Nephron progenitor cell (in vitro differentiated cells): ENCODE measurements around the gene PRDM2.
A peak's percentile ranks its signal among the peaks of the same experiment; 100 is the strongest.

Experiments used
- DNase-seq: peaks from one replicate; pipeline ENCODE4 v3.0.0; 2021
- H3K27ac Mint-ChIP-seq: 2 replicates; pipeline ENCODE4 v1.8.0; 2021; ENCODE audit warnings: mild to moderate bottlenecking, moderate library complexity, mixed read lengths
- H3K27me3 Mint-ChIP-seq: 2 replicates; pipeline ENCODE4 v1.8.0; 2021; ENCODE audit warnings: mild to moderate bottlenecking, low read depth, mixed read lengths; ENCODE audit not compliant: poor library complexity
- H3K36me3 Mint-ChIP-seq: 2 replicates; pipeline ENCODE4 v1.8.0; 2021; ENCODE audit warnings: low read depth, mixed read lengths
- H3K4me1 Mint-ChIP-seq: 2 replicates; pipeline ENCODE4 v1.8.0; 2021; ENCODE audit warnings: mixed read lengths
- H3K4me3 Mint-ChIP-seq: 2 replicates; pipeline ENCODE4 v1.8.0; 2021; ENCODE audit warnings: mild to moderate bottlenecking, moderate library complexity, mixed read lengths
- H3K9me3 Mint-ChIP-seq: 2 replicates; pipeline ENCODE4 v1.8.0; 2021; ENCODE audit warnings: mild to moderate bottlenecking, moderate library complexity, mixed read lengths
- CTCF ChIP-seq: fragments of 200-600 bp; sonication (generic); IDR thresholded peaks from 2 replicates; pipeline ENCODE4 v1.5.0; 2021; ENCODE audit warnings: antibody characterized with exemption

PRDM2 gene

GRCh38 chr1:13699936-13700520, at the start of gene PRDM2:
Gene PRDM2, plus strand, starts transcription at chr1:13700188. Its CDS starts 15,418 bp downstream, at chr1:13715606.
- Mint-ChIP-seq H3K36me3 (peaks cover 25% of the 10 kb centered on the region), H3K4me1 (peaks cover 24% of the 10 kb centered on the region), H3K4me3 (peak within 1 kb of the TSS; percentile 96), H3K9me3 (peaks cover 41% of the 10 kb centered on the region), H3K27ac (peak within 1 kb of the TSS; percentile 96), H3K27me3 (peaks cover 22% of the 10 kb centered on the region)
- no peak for TF ChIP-seq CTCF
- peak; percentile 75 for DNase-seq

- Mint-ChIP-seq H3K27ac (no peak overlapping the region), H3K4me1 (no peaks in the 10 kb centered on the region), H3K36me3 (no peaks in the 10 kb centered on the region), H3K4me3 (no peak overlapping the region), H3K9me3 (peaks cover 22% of the 10 kb centered on the region), H3K27me3 (peaks cover 6% of the 10 kb centered on the region)
- DNase-seq: no peak
- no peak for TF ChIP-seq CTCF
Measured at GRCh38 chr1:13651279-13651678, 48.7 kb upstream of the PRDM2 start.

GRCh38 chr1:13652238-13652637, 47.8 kb upstream of the PRDM2 start:
- H3K4me1 Mint-ChIP-seq: no peaks in the 10 kb centered on the region
- no peaks in the 10 kb centered on the region for H3K36me3 Mint-ChIP-seq
- peaks cover 6% of the 10 kb centered on the region for H3K27me3 Mint-ChIP-seq
- no peak for DNase-seq
- no peak overlapping the region for H3K4me3 Mint-ChIP-seq
- no peak overlapping the region for H3K27ac Mint-ChIP-seq
- TF ChIP-seq CTCF: no peak
- peaks cover 31% of the 10 kb centered on the region for H3K9me3 Mint-ChIP-seq

GRCh38 chr1:13661539-13661938, 38.4 kb upstream of the PRDM2 start:
- H3K4me3 Mint-ChIP-seq: no peak overlapping the region
- no peak overlapping the region for H3K27ac Mint-ChIP-seq
- H3K36me3 Mint-ChIP-seq: peaks cover 5% of the 10 kb centered on the region
- TF ChIP-seq CTCF: no peak
- peaks cover 19% of the 10 kb centered on the region for H3K27me3 Mint-ChIP-seq
- peaks cover 22% of the 10 kb centered on the region for H3K9me3 Mint-ChIP-seq
- no peaks in the 10 kb centered on the region for H3K4me1 Mint-ChIP-seq
- no peak for DNase-seq

- no peak overlapping the region for H3K4me3 Mint-ChIP-seq
- H3K27me3 Mint-ChIP-seq: peaks cover 24% of the 10 kb centered on the region
- no peaks in the 10 kb centered on the region for H3K4me1 Mint-ChIP-seq
- no peak overlapping the region for H3K27ac Mint-ChIP-seq
- TF ChIP-seq CTCF: no peak
- peaks cover 5% of the 10 kb centered on the region for H3K36me3 Mint-ChIP-seq
- no peak for DNase-seq
- peaks cover 13% of the 10 kb centered on the region for H3K9me3 Mint-ChIP-seq
Measured at GRCh38 chr1:13662493-13662892, 37.5 kb upstream of the PRDM2 start.

- no peak for DNase-seq
- peaks cover 5% of the 10 kb centered on the region for H3K36me3 Mint-ChIP-seq
- TF ChIP-seq CTCF: no peak
- peaks cover 27% of the 10 kb centered on the region for H3K27me3 Mint-ChIP-seq
- H3K4me1 Mint-ChIP-seq: no peaks in the 10 kb centered on the region
- H3K9me3 Mint-ChIP-seq: peaks cover 13% of the 10 kb centered on the region
- H3K4me3 Mint-ChIP-seq: no peak overlapping the region
- H3K27ac Mint-ChIP-seq: no peak overlapping the region
Measured at GRCh38 chr1:13663969-13664368, 36.0 kb upstream of the PRDM2 start.
